ENCODE data around the gene ATP5ME. TPM values are rescaled to one million over a fixed set of nuclear protein-coding genes. Genes with fewer than 3 reads are reported as not detected.

ATP5ME gene
- polyA plus RNA-seq, 3 donors = 163 to 397 (median 367) TPM

- H3K27ac ChIP-seq (ENCODE audit: low read depth in 1 of 2, low read length in 2 of 2) = no peak overlapping the region
- Mint-ChIP-seq H3K9me3 (no peaks in the 10 kb centered on the region), H3K27me3 (ENCODE audit: low read depth in 3 of 3) (peaks cover 0 to 3% (median 3%) of the 10 kb centered on the region in 3 donors), H3K36me3 (peaks cover 20 to 33% of the 10 kb centered on the region in 2 donors), H3K27ac (no peak overlapping the region), H3K4me1 (peaks cover 27% of the 10 kb centered on the region), H3K4me3 (no peak overlapping the region)
- no peaks in the 10 kb centered on the region for H3K27me3 ChIP-seq (ENCODE audit: control insufficient read depth in 2 of 2, insufficient read depth in 2 of 2, low read length in 2 of 2)
- WGBS (ENCODE audit: insufficient coverage) = no CpG with 5 or more reads among the region's 3 CpGs
- H3K4me2 ChIP-seq (replicated peaks; ENCODE audit: extremely low read depth, low read length, poor library complexity, severe bottlenecking) = no peak overlapping the region
- H3K9ac ChIP-seq (ENCODE audit: insufficient read depth, low read length, poor library complexity, severe bottlenecking) = no peak overlapping the region
- intact Hi-C loops (cut with micrococcal nuclease) = no loop called here
- H3K36me3 ChIP-seq (replicated peaks in 1 of 2; ENCODE audit: control insufficient read depth in 1 of 2, insufficient read depth in 2 of 2, low read length in 2 of 2) = peaks cover 7 to 36% of the 10 kb centered on the region in 2 donors
- H4K20me1 ChIP-seq (ENCODE audit: insufficient read depth, low read length) = peaks cover 75% of the 10 kb centered on the region
- H3K79me2 ChIP-seq (ENCODE audit: insufficient read depth, low read length) = peaks cover 79% of the 10 kb centered on the region
- DNase-seq = no peak
- TF ChIP-seq, protein P1, sequence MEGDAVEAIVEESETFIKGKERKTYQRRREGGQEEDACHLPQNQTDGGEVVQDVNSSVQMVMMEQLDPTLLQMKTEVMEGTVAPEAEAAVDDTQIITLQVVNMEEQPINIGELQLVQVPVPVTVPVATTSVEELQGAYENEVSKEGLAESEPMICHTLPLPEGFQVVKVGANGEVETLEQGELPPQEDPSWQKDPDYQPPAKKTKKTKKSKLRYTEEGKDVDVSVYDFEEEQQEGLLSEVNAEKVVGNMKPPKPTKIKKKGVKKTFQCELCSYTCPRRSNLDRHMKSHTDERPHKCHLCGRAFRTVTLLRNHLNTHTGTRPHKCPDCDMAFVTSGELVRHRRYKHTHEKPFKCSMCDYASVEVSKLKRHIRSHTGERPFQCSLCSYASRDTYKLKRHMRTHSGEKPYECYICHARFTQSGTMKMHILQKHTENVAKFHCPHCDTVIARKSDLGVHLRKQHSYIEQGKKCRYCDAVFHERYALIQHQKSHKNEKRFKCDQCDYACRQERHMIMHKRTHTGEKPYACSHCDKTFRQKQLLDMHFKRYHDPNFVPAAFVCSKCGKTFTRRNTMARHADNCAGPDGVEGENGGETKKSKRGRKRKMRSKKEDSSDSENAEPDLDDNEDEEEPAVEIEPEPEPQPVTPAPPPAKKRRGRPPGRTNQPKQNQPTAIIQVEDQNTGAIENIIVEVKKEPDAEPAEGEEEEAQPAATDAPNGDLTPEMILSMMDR (IDR thresholded peaks at IDR 0.05) = no peak
- H3K4me3 ChIP-seq (replicated peaks in 1 of 3; ENCODE audit: low read depth in 2 of 3, low read length in 3 of 3) = no peak overlapping the region
- H3K9me3 ChIP-seq (replicated peaks in 1 of 2; ENCODE audit: control insufficient read depth in 1 of 2, insufficient read depth in 1 of 2, low read length in 2 of 2) = no peaks in the 10 kb centered on the region
- peaks cover 23 to 30% of the 10 kb centered on the region in 2 donors for H3K4me1 ChIP-seq (ENCODE audit: control insufficient read depth in 1 of 2, insufficient read depth in 2 of 2, low read length in 2 of 2)
- no peak overlapping the region for H2AFZ ChIP-seq (ENCODE audit: insufficient read depth, low read depth, low read length, poor library complexity, severe bottlenecking)
Observed at GRCh38 chr4:712093-712492, 38.0 kb upstream of the ATP5ME start.

GRCh38 chr4:710916-711315, 36.8 kb upstream of the ATP5ME start:
- Histone ChIP-seq H3K36me3 (replicated peaks in 1 of 2; ENCODE audit: control insufficient read depth in 1 of 2, insufficient read depth in 2 of 2, low read length in 2 of 2) (peaks cover 7 to 36% of the 10 kb centered on the region in 2 donors), H3K9ac (ENCODE audit: insufficient read depth, low read length, poor library complexity, severe bottlenecking) (no peak overlapping the region), H3K9me3 (replicated peaks in 1 of 2; ENCODE audit: control insufficient read depth in 1 of 2, insufficient read depth in 1 of 2, low read length in 2 of 2) (no peaks in the 10 kb centered on the region), H3K4me2 (replicated peaks; ENCODE audit: extremely low read depth, low read length, poor library complexity, severe bottlenecking) (no peak overlapping the region), H3K4me1 (ENCODE audit: control insufficient read depth in 1 of 2, insufficient read depth in 2 of 2, low read length in 2 of 2) (peaks cover 32 to 41% of the 10 kb centered on the region in 2 donors), H3K4me3 (replicated peaks in 1 of 3; ENCODE audit: low read depth in 2 of 3, low read length in 3 of 3) (no peak overlapping the region), H2AFZ (ENCODE audit: insufficient read depth, low read depth, low read length, poor library complexity, severe bottlenecking) (no peak overlapping the region), H4K20me1 (ENCODE audit: insufficient read depth, low read length) (peaks cover 76% of the 10 kb centered on the region), H3K79me2 (ENCODE audit: insufficient read depth, low read length) (peaks cover 88% of the 10 kb centered on the region), H3K27ac (ENCODE audit: low read depth in 1 of 2, low read length in 2 of 2) (no peak overlapping the region), H3K27me3 (ENCODE audit: control insufficient read depth in 2 of 2, insufficient read depth in 2 of 2, low read length in 2 of 2) (no peaks in the 10 kb centered on the region)
- Mint-ChIP-seq H3K4me3 (no peak overlapping the region), H3K27ac (no peak overlapping the region), H3K36me3 (peaks cover 17 to 31% of the 10 kb centered on the region in 2 donors), H3K9me3 (no peaks in the 10 kb centered on the region), H3K4me1 (peaks cover 30% of the 10 kb centered on the region), H3K27me3 (ENCODE audit: low read depth in 3 of 3) (peaks cover 0 to 3% (median 3%) of the 10 kb centered on the region in 3 donors)
- TF ChIP-seq, protein P1 (IDR thresholded peaks at IDR 0.05) = no peak
- no peak for DNase-seq
- intact Hi-C loops (cut with micrococcal nuclease) = no loop called here
- 97% methylated on average over 4 of the region's 13 CpGs for WGBS (ENCODE audit: insufficient coverage)
